ENCODE data around the gene TPRA1.

TPRA1 gene

GRCh38 chr3:127556565-127556964, 34.0 kb downstream of the TPRA1 start:
- no peak for DNase-seq (ENCODE audit: low read depth)
- peak; percentile 46 for TF ChIP-seq CTCF (conservative IDR thresholded peaks at IDR 0.05; ENCODE audit: low read depth, low read length)
- H3K4me3 ChIP-seq (ENCODE audit: low read length) = no peak overlapping the region

- H3K4me3 ChIP-seq (ENCODE audit: low read length) = no peak overlapping the region
- no peak for DNase-seq (ENCODE audit: low read depth)
- TF ChIP-seq CTCF (conservative IDR thresholded peaks at IDR 0.05; ENCODE audit: low read depth, low read length) = no peak
Observed at GRCh38 chr3:127555108-127555507, 35.4 kb downstream of the TPRA1 start.

- no peak overlapping the region for H3K4me3 ChIP-seq (ENCODE audit: low read length)
- no peak for TF ChIP-seq CTCF (conservative IDR thresholded peaks at IDR 0.05; ENCODE audit: low read depth, low read length)
- no peak for DNase-seq (ENCODE audit: low read depth)
Observed at GRCh38 chr3:127552038-127552437, 38.5 kb downstream of the TPRA1 start.

- TF ChIP-seq CTCF (conservative IDR thresholded peaks at IDR 0.05; ENCODE audit: low read depth, low read length) = no peak
- H3K4me3 ChIP-seq (ENCODE audit: low read length) = no peak overlapping the region
- no peak for DNase-seq (ENCODE audit: low read depth)
Observed at GRCh38 chr3:127551178-127551577, 39.4 kb downstream of the TPRA1 start.

- no peak for DNase-seq (ENCODE audit: low read depth)
- no peak overlapping the region for H3K4me3 ChIP-seq (ENCODE audit: low read length)
- TF ChIP-seq CTCF (conservative IDR thresholded peaks at IDR 0.05; ENCODE audit: low read depth, low read length) = no peak
Observed at GRCh38 chr3:127550468-127551157, 39.9 kb downstream of the TPRA1 start.

GRCh38 chr3:127549826-127550467, 40.6 kb downstream of the TPRA1 start:
- H3K4me3 ChIP-seq (ENCODE audit: low read length) = no peak overlapping the region
- DNase-seq (ENCODE audit: low read depth) = no peak
- TF ChIP-seq CTCF (conservative IDR thresholded peaks at IDR 0.05; ENCODE audit: low read depth, low read length) = no peak

All from retinal pigment epithelial cell (primary cell).